CD4-positive, alpha-beta T cell treated with Interleukin-4 for 1 hour (primary cell): ENCODE results near the gene ULK4.

Experiments
- DNase-seq, 2 donors: peaks; one replicate each; pipeline ENCODE4 v3.0.0-alpha.2; 2020 to 2022

ULK4 gene

DNA sequence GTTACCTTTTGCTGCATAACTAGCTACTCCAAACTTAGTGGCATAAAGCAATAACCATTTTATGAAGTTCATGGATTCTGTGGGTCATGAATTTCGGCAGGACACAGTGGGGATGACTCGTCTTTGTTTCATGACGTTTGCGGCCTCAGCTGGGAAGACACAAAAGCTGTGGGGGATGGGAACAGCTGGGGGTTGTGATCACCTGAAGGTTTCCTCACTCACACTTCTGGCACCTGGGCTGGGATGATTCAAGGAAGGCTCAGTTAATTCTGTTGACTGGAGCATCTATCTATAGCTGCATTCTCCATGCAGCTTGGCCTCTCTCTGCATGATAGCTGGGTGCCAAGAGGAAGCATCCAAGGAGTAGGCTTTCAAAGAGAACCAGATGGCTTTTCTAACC lies 332.8 kb downstream of the ULK4 start:
- no peak for DNase-seq

GRCh38 chr3:41627477-41628087 lies 334.3 kb downstream of the ULK4 start:
- no peak for DNase-seq

DNA sequence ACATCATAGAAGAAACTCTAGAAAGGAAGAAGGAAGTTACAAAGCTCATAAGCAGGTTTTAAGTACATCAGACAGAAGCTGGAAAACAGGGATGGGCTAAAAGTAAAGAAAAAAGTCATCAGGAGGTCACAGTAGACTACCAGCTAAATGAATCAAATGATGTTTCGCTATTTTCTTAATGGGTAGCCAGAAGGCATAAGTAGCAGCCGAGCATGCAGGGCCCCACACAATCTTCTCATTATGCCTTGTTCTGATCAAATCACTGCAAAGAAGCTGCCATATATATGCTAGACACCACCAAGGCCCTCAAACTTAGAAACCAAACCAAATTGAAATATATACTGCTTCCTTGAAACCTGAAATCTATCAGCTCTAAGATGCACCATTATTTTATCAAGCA lies 349.1 kb downstream of the ULK4 start:
- DNase-seq = no peak

DNA sequence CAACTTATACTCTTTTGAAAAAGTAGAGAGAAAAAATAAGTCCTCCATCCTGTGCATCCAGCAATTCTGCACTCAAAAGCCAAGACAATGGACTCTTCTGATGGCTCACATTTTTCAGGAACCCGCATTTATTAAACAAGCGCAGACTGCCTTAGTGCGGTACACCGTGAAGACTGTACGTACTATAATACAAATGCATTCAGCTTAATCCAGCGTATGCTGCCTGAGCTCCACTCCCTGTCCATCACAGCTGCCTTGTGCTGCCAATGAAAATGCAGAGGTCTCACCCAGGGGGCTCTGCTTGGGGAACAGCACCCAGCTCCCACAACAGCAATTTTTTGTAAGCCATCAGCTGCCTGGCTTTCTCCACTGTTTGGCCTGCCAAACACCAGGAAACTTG lies 350.9 kb downstream of the ULK4 start:
- DNase-seq = no peak

DNA sequence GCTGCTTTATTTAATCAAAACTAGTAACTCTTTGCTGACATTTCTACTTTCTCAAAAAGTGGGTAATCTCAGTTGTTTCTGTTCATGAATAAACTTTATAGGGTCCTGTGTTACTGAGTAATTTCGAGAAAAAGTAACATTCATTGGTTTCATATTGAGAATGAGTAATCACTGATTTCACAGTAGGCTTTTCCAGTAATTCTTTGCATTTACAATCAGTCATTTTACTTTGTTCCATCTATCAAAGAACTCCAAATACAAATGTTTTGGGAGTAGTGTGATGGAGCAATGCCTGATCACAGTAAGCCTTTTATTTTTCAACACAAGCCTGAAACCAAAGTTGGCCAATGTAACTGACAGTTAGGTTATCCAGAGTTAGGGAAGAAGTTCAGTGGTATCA lies 353.6 kb downstream of the ULK4 start:
- no peak for DNase-seq

GRCh38 chr3:41603807-41604206 lies 358.1 kb downstream of the ULK4 start:
- no peak for DNase-seq

- no peak for DNase-seq
Observed at GRCh38 chr3:41602121-41602520, 359.8 kb downstream of the ULK4 start.

DNA sequence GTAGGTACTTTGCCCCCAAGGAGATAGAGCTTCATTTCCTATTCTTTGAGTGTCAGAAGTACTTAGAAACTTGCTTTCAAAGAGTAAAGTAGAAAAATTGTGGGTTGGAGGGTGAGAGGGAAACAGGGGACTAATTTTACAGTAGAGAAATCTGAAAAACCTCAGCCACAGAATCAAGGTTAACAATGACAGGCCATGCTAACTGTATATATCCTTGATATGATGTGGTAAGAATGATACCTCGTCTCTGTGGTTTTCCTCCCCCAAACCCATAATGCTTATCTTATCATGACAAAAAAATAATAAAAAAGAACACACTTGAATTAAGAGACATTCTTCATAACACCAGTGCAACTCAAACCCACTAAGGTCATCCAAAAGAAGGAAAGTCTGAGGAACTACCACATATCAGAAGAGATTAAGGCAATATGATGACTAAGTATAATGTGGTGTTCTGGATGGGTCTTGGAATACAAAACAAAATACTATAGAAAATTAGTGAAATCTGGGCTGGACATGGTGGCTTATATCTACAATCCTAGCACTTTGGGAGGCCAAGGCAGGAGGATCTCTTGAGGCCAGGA lies 360.4 kb downstream of the ULK4 start:
- no peak for DNase-seq

- no peak for DNase-seq
Observed at GRCh38 chr3:41600616-41601015, 361.3 kb downstream of the ULK4 start.

DNA sequence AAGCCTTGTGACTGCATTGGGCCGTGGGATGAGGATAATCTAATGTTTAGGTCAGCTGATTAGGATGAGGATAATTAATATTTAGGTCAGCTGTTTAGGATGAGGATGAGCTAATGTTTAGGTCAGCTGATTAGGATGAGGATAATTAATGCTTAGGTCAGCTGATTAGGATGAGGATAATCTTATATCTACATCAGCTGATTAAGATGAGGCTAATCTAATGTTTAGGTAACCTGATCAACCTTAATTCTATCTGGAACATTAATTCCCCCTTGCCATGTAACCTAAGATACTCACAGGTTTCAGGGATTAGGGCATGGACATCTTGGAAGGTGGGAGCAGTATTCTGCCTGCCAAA lies 362.8 kb downstream of the ULK4 start:
- no peak for DNase-seq

- DNase-seq = no peak
Observed at GRCh38 chr3:41598402-41599126, 363.3 kb downstream of the ULK4 start.

DNA sequence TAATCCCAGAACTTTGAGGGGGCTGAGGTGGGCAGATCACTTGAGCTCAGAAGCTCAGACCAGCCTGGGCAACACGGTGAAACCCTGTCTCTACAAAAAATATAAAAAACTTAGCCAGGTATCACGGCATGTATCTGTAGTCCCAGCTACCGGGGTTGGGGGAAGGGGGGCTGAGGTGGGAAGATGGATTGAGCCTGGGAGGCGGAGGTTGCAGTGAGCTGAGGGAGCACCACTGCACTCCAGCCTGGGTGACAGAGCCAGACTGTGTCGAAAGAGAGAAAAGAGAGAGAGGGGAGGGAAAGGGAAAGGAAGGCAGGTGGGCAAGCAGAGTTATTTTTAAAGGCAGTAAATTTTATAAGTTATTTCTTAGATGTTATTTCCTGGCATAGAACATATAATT lies 368.1 kb downstream of the ULK4 start:
- no peak for DNase-seq

DNA sequence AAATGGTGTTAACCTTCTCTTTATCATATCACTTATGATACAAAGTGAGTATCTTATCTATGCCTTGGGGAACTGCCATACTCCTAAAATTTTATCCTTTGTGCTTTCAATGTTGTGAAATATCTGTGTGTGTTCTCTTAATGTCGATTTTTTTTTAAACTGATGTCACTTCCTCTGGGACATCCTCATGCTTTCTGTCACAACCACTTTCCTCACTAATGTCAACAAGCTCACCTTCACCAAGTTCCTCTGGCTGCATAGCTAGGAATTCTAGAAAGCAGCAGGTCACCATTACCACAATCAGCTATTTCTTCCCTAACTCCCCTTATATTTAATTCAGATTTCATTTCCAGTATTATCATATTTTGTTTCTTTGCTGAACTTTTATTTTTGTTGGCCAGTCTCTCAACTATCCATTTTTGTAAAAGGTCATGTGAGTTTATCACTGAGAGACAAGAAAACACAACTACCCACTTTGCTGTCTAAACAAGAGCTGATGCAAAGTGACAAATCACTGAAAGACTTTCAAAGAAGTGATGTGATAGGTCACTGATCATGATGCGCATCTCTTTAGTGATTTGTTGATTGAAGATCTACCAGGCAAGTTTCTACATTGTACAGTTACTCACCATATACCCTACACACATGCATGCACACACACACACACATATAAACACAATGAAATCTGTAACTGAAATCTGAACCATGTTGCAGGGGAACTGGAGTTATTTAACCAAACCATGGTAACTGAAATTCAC lies 369.0 kb downstream of the ULK4 start:
- no peak for DNase-seq

DNA sequence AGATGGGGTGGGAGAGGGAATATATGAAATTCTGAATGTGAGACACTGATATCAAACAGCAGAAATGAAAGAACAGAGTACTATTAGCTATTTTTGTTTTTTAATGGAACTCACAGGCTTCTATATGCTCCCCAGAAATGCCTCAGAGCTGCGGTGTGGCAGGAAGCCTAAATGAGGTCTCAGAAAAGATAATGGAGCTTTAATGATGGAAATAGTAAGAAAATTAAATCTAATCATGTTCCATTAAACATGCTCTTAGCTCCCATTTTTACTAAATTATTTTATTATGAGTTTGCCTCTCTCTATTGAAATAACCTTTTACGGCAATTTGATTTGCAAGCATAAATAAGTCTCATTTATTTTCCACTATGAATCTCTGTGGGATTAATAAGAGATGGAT lies 378.9 kb downstream of the ULK4 start:
- DNase-seq = no peak

DNA sequence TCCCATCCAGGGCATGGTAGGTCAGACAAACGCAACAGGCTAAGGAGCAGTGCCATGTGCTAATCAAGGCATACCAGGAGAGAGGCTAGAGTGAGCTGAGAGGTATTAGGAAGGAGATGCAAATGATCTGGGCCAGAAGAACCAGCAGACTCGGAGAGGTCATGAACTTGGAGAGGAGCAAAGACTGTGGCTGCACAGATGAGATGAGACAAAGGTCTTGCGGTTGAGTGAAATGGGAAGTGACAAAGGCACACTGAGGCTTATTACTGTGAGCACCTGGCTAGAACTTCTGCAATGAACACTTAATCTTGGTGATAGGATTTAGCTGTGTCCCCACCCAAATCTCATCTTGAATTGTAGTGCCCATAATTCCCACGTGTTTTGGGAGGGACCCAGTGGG lies 380.2 kb downstream of the ULK4 start:
- DNase-seq = peak in 1 of 2 donors; percentile 19

DNA sequence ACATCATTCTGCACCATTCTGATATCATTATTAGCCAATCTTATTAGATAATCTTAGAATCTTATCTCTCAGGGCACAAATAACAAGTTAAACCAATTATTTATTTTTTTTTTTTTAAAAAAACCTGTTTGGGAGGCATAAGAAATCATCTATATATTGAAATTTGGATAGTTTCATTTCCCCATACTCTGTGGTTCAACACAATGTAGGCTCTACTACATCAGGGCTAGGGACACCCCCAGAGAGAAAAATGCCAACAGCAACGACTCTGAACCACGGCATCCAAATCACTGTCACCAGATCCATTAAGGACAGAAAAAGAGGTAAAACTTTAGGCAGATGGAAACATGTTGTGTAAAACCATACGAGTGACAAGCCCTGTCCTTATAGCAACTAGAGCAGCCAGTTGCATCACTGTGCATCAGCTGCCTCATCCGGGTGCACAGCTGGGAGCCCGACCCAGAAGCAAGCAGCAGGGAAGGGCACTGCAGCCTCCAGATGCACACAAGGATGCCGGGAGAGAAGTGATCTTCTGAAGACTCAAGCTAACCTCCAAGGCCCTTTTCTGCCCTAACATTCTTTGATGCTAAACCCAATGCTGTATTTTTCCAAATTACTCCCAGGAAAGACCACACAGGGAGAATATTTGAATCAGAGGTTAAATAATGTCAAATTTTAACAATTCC lies 381.5 kb downstream of the ULK4 start:
- DNase-seq = no peak

GRCh38 chr3:41579861-41580260 lies 382.0 kb downstream of the ULK4 start:
- DNase-seq = no peak

DNA sequence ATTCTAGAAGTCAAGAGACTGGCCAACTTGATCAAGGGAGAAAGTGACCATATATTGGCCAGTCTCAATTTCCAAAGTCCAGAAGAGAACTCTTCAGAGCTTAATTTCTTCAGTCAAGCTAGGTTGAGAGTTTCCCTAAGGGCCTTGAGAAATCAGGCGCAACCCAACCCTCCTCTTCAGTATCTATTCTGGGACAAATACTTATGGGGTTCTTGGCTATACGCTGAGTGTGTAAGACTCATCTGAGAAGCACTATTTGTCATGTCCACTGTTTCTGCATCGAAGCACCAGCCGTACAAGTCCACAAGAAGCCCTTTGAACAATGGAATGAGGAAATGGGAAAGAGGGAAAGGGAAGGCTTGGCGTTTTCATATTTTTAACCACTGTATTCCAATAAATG lies 383.1 kb downstream of the ULK4 start:
- no peak for DNase-seq

- DNase-seq = no peak
Observed at GRCh38 chr3:41575724-41576123, 386.2 kb downstream of the ULK4 start.

GRCh38 chr3:41574900-41575299 lies 387.0 kb downstream of the ULK4 start:
- no peak for DNase-seq

GRCh38 chr3:41573591-41573990 lies 388.3 kb downstream of the ULK4 start:
- DNase-seq = no peak

GRCh38 chr3:41572092-41572491 lies 389.8 kb downstream of the ULK4 start:
- no peak for DNase-seq

GRCh38 chr3:41569632-41570305 lies 392.1 kb downstream of the ULK4 start:
- DNase-seq = no peak
